Fibroblast of pulmonary artery (primary cell): ENCODE data around the gene SCYGR7.
A peak's percentile ranks its signal among the peaks of the same experiment; 100 is the strongest.
"Not testable (repeated sequence)": the region's sequence is repeated elsewhere in the genome, so short reads cannot be mapped to it uniquely, and the experiment has no call there.

ENCODE experiments used
- DNase-seq: peaks from one replicate; pipeline ENCODE4 v3.0.0-alpha.2; 2010; ENCODE audit warnings: low read depth
- H3K4me3 ChIP-seq: replicated peaks from 2 replicates; pipeline ENCODE4 v1.5.1; 2011; ENCODE audit warnings: low read depth, mild to moderate bottlenecking, control low read depth, low read length, moderate library complexity
- CTCF ChIP-seq: IDR thresholded peaks from 2 replicates; pipeline ENCODE4 v1.5.1; 2011; ENCODE audit warnings: mild to moderate bottlenecking, control low read depth, low read length, inconsistent platforms; ENCODE audit errors: missing control alignments

SCYGR7 gene

DNA sequence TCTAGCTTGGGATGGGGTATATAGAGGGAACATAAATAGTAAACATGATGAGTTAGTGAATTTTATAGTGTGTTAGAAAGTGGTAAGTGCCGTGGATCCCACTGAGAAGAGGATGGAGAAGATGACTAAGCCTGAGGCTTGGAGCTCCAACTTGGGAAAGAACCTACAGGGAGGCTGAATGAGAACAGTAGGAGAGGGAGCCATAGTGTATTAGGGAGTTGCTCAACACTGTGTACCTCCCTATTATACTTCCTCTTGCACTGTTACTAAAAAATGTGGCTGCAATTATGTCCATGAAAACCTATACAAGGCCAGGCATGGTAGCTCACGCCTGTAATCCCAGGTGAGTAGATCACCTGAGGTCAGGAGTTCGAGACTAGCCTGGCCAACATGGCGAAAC lies 7.5 kb upstream of the SCYGR7 start:
- DNase-seq, result peak; percentile 39
- TF ChIP-seq CTCF, result no peak
- no peak overlapping the region for H3K4me3 ChIP-seq

GRCh38 chr2:227722821-227723220 lies 5.3 kb upstream of the SCYGR7 start:
- H3K4me3 ChIP-seq, DNase-seq: not testable (repeated sequence)

GRCh38 chr2:227724394-227725039 lies 3.6 kb upstream of the SCYGR7 start, which contains the start of gene SCYGR6:
SCYGR6 (minus strand) TSS chr2:227724757; CDS start chr2:227724757, 0 bp downstream.
- no peak for DNase-seq
- TF ChIP-seq CTCF, result no peak
- no peak within 1 kb of the TSS for H3K4me3 ChIP-seq

- no peak overlapping the region for H3K4me3 ChIP-seq
- TF ChIP-seq CTCF, result no peak
- DNase-seq, result no peak
Observed at GRCh38 chr2:227739351-227739750, 11.2 kb downstream of the SCYGR7 start.

DNA sequence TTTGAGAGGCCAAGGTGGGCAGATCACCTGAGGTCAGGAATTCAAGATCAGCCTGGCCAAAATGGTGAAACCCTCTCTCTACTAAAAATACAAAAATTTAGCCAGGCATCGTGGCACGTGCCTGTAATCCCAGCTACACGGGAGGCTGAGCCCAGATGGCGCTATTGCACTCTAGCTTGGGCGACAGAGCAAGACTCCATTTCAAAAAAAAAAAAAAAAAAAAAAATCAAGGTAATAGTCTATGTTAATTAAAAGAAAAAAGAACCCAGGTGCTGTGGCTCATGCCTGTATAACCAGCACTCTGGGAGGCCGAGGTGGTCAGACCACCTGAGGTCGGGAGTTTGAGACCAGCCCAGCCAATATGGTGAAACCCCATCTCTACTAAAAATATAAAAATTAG lies 12.6 kb downstream of the SCYGR7 start:
- not testable (repeated sequence) for H3K4me3 ChIP-seq, DNase-seq

DNA sequence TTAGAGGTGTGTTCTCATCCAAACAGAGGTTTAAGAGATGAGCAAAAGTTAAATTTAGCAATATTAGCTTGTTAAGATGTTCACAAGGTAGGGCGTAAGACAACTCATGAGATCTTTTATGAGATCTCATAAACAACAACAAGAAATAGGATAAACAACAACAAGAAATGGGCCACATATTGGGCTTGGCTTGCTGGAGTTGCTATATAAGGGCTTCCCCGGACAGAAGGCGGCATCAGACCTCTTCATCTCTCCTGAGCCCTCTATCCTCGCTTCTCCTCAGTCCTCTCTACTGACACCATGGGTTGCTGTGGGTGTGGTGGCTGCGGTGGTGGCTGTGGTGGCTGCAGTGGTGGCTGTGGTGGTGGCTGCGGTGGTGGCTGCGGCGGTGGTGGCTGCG lies 17.5 kb downstream of the SCYGR7 start, which contains the start of gene SCYGR8:
Gene SCYGR8 (plus strand): TSS at position 301 of the 400 bp plus-strand sequence. CDS start 0 bp downstream, at position 301.
- no peak within 1 kb of the TSS for H3K4me3 ChIP-seq

DNA sequence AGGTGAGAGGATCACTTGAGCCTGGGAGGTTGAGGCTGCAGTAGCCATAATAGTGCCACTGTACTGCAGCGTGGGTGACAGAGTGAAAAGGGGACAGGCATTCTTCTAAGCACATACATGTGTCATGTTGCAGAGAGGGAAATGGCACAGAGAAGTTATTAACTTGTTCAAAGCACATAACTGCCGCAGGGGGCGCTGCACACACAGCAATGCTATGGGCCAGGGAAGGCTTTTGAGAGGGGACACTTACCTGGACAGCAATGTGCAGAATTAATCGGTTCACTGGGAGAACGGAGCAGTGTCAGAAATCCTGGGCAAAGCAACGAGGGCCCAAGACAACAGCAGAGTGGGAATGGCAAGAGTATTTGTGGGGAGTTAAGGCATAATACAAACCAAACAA lies 19.9 kb downstream of the SCYGR7 start:
- peak; percentile 40 for TF ChIP-seq CTCF
- DNase-seq, result peak; percentile 10
- H3K4me3 ChIP-seq, result no peak overlapping the region

More for the DNA sequence above, 17.5 kb downstream of the SCYGR7 start, which contains the start of gene SCYGR8:
- TF ChIP-seq CTCF, result no peak
- DNase-seq, result no peak

DNA sequence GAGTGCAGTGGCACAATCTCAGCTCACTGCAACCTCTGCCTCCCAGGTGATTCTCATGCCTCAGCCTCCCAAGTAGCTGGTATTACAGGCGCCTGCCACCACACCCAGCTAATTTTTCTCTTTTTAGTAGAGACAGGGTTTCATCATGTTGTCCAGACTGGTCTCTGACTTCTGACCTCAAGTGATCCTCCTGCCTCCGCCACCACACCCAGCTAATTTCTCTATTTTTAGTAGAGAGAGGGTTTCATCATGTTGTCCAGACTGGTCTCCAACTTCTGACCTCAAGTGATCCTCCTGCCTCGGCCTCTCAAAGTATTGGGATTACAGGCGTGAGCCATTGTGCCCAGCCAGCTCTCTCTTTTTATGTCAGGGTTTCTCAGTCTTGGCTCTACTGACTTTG lies 28.1 kb downstream of the SCYGR7 start:
- not testable (repeated sequence) for DNase-seq, H3K4me3 ChIP-seq
